Measurements from ENCODE around the gene SH3TC1.

GRCh38 chr4:8264106-8264505, 65.0 kb downstream of the SH3TC1 start:
- TF ChIP-seq POLR2AphosphoS5 (IDR thresholded peaks at IDR 0.05; ENCODE audit: low read depth, low read length) = no peak
- TF ChIP-seq SAP30 (IDR thresholded peaks at IDR 0.05; ENCODE audit: insufficient read depth, insufficient replicate concordance, low read length) = no peak
- TF ChIP-seq ASH2L (IDR thresholded peaks at IDR 0.05; ENCODE audit: low read length) = no peak
- no peak for TF ChIP-seq SIX5 (IDR thresholded peaks at IDR 0.05; ENCODE audit: low read depth, low read length)
- TF ChIP-seq CBX8 (IDR thresholded peaks at IDR 0.05; ENCODE audit: borderline replicate concordance, low read depth, low read length) = no peak
- TF ChIP-seq SIN3A (conservative IDR thresholded peaks at IDR 0.05 in 1 of 2, IDR thresholded peaks at IDR 0.05 in 1 of 2; ENCODE audit: low read depth in 1 of 2, low read length in 2 of 2) = no peak
- TF ChIP-seq CTCF (IDR thresholded peaks at IDR 0.05; ENCODE audit: control extremely low read depth in 1 of 3, insufficient read depth in 1 of 3, low read depth in 1 of 3, low read length in 3 of 3) = no peak
- TF ChIP-seq POLR2A (IDR thresholded peaks at IDR 0.05; ENCODE audit: control extremely low read depth in 1 of 2, low read depth in 2 of 2, low read length in 2 of 2) = no peak
- no peak for TF ChIP-seq CREB1 (IDR thresholded peaks at IDR 0.05)
- no peak for TF ChIP-seq RNF2 (IDR thresholded peaks at IDR 0.05; ENCODE audit: borderline replicate concordance, low read depth, low read length, missing control alignments, poor library complexity, severe bottlenecking)
- no peak for TF ChIP-seq E2F6 (IDR thresholded peaks at IDR 0.05)
